GM21360 (cell line): Measurements from ENCODE around the gene C2CD5.
"Not testable (repeated sequence)": the region's sequence is repeated elsewhere in the genome, so short reads cannot be mapped to it uniquely, and the experiment has no call there.

Source experiments
- ATAC-seq: cut with Tn5 transposase; IDR thresholded peaks from one replicate; pipeline ENCODE4 v1.9.1; 2021; ENCODE audit warnings: mild to moderate bottlenecking, moderate library complexity; ENCODE audit not compliant: unreplicated experiment

Gene C2CD5

GRCh38 chr12:22536346-22536945 lies 7.9 kb downstream of the C2CD5 start:
- ATAC-seq, result no peak

GRCh38 chr12:22535478-22535877 lies 8.9 kb downstream of the C2CD5 start:
- no peak for ATAC-seq

- ATAC-seq, result no peak
Measured at GRCh38 chr12:22535038-22535437, 9.3 kb downstream of the C2CD5 start.

GRCh38 chr12:22533155-22533554 lies 11.2 kb downstream of the C2CD5 start:
- no peak for ATAC-seq

- no peak for ATAC-seq
Measured at GRCh38 chr12:22532317-22532716, 12.0 kb downstream of the C2CD5 start.

- ATAC-seq, result no peak
Measured at GRCh38 chr12:22531205-22531604, 13.1 kb downstream of the C2CD5 start.

GRCh38 chr12:22529281-22530060 lies 14.9 kb downstream of the C2CD5 start:
- ATAC-seq, result peak; percentile 92

GRCh38 chr12:22527999-22528398 lies 16.3 kb downstream of the C2CD5 start:
- no peak for ATAC-seq

- no peak for ATAC-seq
Measured at GRCh38 chr12:22526836-22527235, 17.5 kb downstream of the C2CD5 start.

GRCh38 chr12:22525426-22525825 lies 18.9 kb downstream of the C2CD5 start:
- no peak for ATAC-seq

- ATAC-seq, result no peak
Measured at GRCh38 chr12:22518998-22519397, 25.3 kb downstream of the C2CD5 start.

- ATAC-seq, result no peak
Measured at GRCh38 chr12:22518060-22518719, 26.2 kb downstream of the C2CD5 start.

GRCh38 chr12:22514875-22515274 lies 29.5 kb downstream of the C2CD5 start:
- ATAC-seq, result no peak

- no peak for ATAC-seq
Measured at GRCh38 chr12:22505826-22506225, 38.5 kb downstream of the C2CD5 start.

- ATAC-seq, result no peak
Measured at GRCh38 chr12:22500100-22500499, 44.2 kb downstream of the C2CD5 start.

- no peak for ATAC-seq
Measured at GRCh38 chr12:22499445-22499844, 44.9 kb downstream of the C2CD5 start.

GRCh38 chr12:22494319-22494718 lies 50.0 kb downstream of the C2CD5 start:
- no peak for ATAC-seq

GRCh38 chr12:22491034-22491433 lies 53.3 kb downstream of the C2CD5 start:
- ATAC-seq, result no peak

- no peak for ATAC-seq
Measured at GRCh38 chr12:22488478-22488877, 55.9 kb downstream of the C2CD5 start.

- ATAC-seq, result not testable (repeated sequence)
Measured at GRCh38 chr12:22487683-22488082, 56.7 kb downstream of the C2CD5 start.

GRCh38 chr12:22481547-22482104 lies 62.7 kb downstream of the C2CD5 start:
- no peak for ATAC-seq

GRCh38 chr12:22480814-22481213 lies 63.5 kb downstream of the C2CD5 start:
- not testable (repeated sequence) for ATAC-seq
